K562 (cell line): ENCODE results near the gene RPN1.
"Not testable (repeated sequence)": the region's sequence is repeated elsewhere in the genome, so short reads cannot be mapped to it uniquely, and the experiment has no call there.

ENCODE experiments used
- ATF7 ChIP-seq: fragments of 450-650 bp; IDR thresholded peaks from 2 replicates; pipeline ENCODE4 v1.7.1; 2014; ENCODE audit warnings: mild to moderate bottlenecking, moderate library complexity
- CBX2 ChIP-seq: fragments of 200-600 bp; sonication (generic); IDR thresholded peaks from one replicate; pipeline ENCODE4 v1.6.1; 2012; ENCODE audit warnings: mild to moderate bottlenecking, low read length, inconsistent platforms; ENCODE audit not compliant: insufficient read depth, poor library complexity, severe bottlenecking
- CTCF ChIP-seq, 3 experiments: IDR thresholded peaks in 2 of 3; conservative IDR thresholded peaks in 1 of 3; 2 replicates each; pipeline ENCODE4 v1.5.1; 2011 to 2012; ENCODE audit warnings: low read length in 3 of 3, mild to moderate bottlenecking in 3 of 3, control low read depth in 2 of 3, improper control_type of control experiment in 1 of 3, inconsistent platforms in 1 of 3, low read depth in 1 of 3, mixed read lengths in 1 of 3, moderate library complexity in 1 of 3; ENCODE audit not compliant: insufficient read depth in 2 of 3
- FOXP4 ChIP-seq: sonication (generic); formaldehyde crosslinking; IDR thresholded peaks from 2 replicates; pipeline ENCODE4 v1.8.0; 2022; ENCODE audit warnings: mild to moderate bottlenecking, missing genetic modification reagents, borderline replicate concordance
- HDAC6 ChIP-seq: IDR thresholded peaks from 2 replicates; pipeline ENCODE4 v1.6.1; 2012; ENCODE audit warnings: low read depth, mild to moderate bottlenecking, control low read depth, inconsistent platforms, low read length, moderate library complexity
- JUN ChIP-seq, 2 experiments: sonication (generic) in 1 of 2; formaldehyde crosslinking in 1 of 2; IDR thresholded peaks; 2 replicates each; pipeline versions ENCODE4 v1.6.1 to v1.8.0; 2012 to 2022; ENCODE audit warnings: borderline replicate concordance in 2 of 2, mild to moderate bottlenecking in 2 of 2, improper control_type of control experiment in 1 of 2, low read depth in 1 of 2, low read length in 1 of 2, missing genetic modification reagents in 1 of 2
- MNT ChIP-seq, 2 experiments: fragments of 450-650 bp; conservative IDR thresholded peaks; 2 replicates each; pipeline ENCODE4 v1.6.1; 2017; ENCODE audit warnings: mild to moderate bottlenecking in 2 of 2, moderate library complexity in 2 of 2
- SMC3 ChIP-seq: conservative IDR thresholded peaks from 2 replicates; pipeline ENCODE4 v1.6.1; 2011; ENCODE audit warnings: low read depth, low read length, improper control_type of control experiment; ENCODE audit not compliant: insufficient read depth
- TRIM28 ChIP-seq: fragments of 450-650 bp; IDR thresholded peaks from 2 replicates; pipeline ENCODE4 v1.6.1; 2017
- USF2 ChIP-seq: sonication (generic); formaldehyde crosslinking; IDR thresholded peaks from 2 replicates; pipeline ENCODE4 v1.5.0; 2020; ENCODE audit warnings: missing genetic modification reagents
- VEZF1 ChIP-seq: fragments of 200-800 bp; sonication (Bioruptor generic); IDR thresholded peaks from 2 replicates; pipeline ENCODE4 v1.6.1; 2017; ENCODE audit warnings: missing genetic modification characterization, missing compliant biosample characterization
- ZNF217 ChIP-seq: sonication (generic); formaldehyde crosslinking; IDR thresholded peaks from 2 replicates; pipeline ENCODE4 v1.8.0; 2022; ENCODE audit warnings: mild to moderate bottlenecking, missing genetic modification reagents
- ZNF561 ChIP-seq: fragments of 450-650 bp; formaldehyde crosslinking; conservative IDR thresholded peaks from 2 replicates; pipeline ENCODE4 v1.4.0; 2020; ENCODE audit warnings: mild to moderate bottlenecking, moderate library complexity

GRCh38 chr3:128653993-128654805, 3.6 kb upstream of the RPN1 start:
- TF ChIP-seq FOXP4 (CRISPR knock-in tag); VEZF1 (CRISPR knock-in tag); ATF7; CTCF (IDR thresholded peaks at IDR 0.05 in 2 of 3, conservative IDR thresholded peaks at IDR 0.05 in 1 of 3; ENCODE audit: insufficient read depth in 2 of 3, low read depth in 1 of 3, low read length in 3 of 3); TRIM28; SMC3; ZNF561 (CRISPR knock-in tag); JUN (IDR thresholded peaks at IDR 0.05; ENCODE audit: borderline replicate concordance, low read depth, low read length); JUN (CRISPR knock-in tag; IDR thresholded peaks at IDR 0.05; ENCODE audit: borderline replicate concordance); ZNF217 (CRISPR knock-in tag); USF2 (CRISPR knock-in tag); CBX2; HDAC6; MNT (conservative IDR thresholded peaks at IDR 0.05): not testable (repeated sequence)
